Measurements from ENCODE around the gene UTP4.
A peak's percentile ranks its signal among the peaks of the same experiment; 100 is the strongest.
"Not testable (repeated sequence)": the region's sequence is repeated elsewhere in the genome, so short reads cannot be mapped to it uniquely, and the experiment has no call there.

The UTP4 gene

DNA sequence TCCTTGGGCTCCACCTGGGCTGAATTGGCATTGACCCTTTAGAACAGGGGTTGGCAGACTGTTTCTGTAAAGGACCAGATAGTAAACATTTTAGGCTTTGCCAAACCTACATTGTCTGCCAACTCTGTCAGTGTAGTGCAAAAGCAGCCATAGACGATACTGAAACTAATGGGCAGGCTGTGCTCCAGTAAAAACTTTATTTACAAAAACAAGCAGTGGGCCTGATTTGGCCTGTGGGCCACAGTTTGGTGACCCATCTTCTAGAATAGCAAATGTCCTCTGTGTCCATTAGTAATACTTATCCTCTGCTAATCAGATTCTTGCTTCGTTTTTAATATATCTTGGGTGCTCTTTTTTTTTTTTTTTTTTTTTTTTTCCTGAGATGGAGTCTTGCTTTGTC is 6.2 kb downstream of the UTP4 start:
- DNase-seq = no peak
- TF ChIP-seq, protein P1, sequence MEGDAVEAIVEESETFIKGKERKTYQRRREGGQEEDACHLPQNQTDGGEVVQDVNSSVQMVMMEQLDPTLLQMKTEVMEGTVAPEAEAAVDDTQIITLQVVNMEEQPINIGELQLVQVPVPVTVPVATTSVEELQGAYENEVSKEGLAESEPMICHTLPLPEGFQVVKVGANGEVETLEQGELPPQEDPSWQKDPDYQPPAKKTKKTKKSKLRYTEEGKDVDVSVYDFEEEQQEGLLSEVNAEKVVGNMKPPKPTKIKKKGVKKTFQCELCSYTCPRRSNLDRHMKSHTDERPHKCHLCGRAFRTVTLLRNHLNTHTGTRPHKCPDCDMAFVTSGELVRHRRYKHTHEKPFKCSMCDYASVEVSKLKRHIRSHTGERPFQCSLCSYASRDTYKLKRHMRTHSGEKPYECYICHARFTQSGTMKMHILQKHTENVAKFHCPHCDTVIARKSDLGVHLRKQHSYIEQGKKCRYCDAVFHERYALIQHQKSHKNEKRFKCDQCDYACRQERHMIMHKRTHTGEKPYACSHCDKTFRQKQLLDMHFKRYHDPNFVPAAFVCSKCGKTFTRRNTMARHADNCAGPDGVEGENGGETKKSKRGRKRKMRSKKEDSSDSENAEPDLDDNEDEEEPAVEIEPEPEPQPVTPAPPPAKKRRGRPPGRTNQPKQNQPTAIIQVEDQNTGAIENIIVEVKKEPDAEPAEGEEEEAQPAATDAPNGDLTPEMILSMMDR (IDR thresholded peaks at IDR 0.05; ENCODE audit: low read depth, low read length) = no peak
- Histone ChIP-seq H3K27ac (no peak overlapping the region), H3K27me3 (ENCODE audit: insufficient read depth, low read depth, severe bottlenecking) (no peaks in the 10 kb centered on the region), H3K36me3 (peaks cover 86% of the 10 kb centered on the region), H3K9me3 (ENCODE audit: severe bottlenecking) (no peaks in the 10 kb centered on the region), H3K4me3 (ENCODE audit: low read depth, low read length) (no peak overlapping the region)

DNA sequence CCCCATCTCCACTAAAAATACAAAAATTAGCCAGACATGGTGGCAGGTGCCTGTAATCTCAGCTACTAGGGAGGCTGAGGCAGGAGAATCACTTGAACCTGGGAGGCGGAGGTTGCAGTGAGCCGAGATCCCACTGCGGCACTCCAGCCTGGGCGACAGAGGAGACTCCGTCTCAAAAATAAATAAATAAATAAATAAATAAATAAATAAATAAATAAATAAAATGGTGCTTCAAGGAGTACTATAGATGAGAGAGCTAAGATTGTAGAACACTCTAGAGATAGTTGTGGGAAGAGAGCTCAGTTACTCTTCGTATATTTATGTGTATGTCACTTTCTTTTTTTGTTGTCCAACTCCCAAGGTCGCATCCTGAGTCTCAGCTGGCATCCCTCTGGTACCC is 7.0 kb downstream of the UTP4 start:
- DNase-seq = not testable (repeated sequence)
- H3K36me3 ChIP-seq = peaks cover 86% of the 10 kb centered on the region

DNA sequence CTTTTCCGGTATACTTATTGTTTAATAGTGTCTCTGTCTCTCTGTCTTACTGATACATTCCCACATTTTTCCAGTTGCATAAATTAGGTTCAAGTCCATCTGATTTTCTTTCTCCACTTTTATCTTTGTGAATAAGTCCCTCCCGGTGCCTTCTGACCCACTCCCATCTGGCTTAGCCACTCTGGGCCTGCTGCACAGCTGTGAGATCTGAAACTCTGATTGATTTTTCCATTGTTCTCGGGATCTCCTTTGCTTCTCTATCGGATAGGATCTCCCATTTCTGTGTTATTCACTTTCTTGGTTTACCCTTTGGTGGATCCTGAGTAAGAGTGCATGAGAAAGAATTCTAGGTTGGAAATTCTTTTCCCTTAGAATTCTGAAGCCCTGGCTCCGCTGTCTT is 8.6 kb downstream of the UTP4 start:
- H3K36me3 ChIP-seq = peaks cover 91% of the 10 kb centered on the region
- no peaks in the 10 kb centered on the region for H3K27me3 ChIP-seq (ENCODE audit: insufficient read depth, low read depth, severe bottlenecking)

More for the DNA sequence above, 7.0 kb downstream of the UTP4 start:
- not testable (repeated sequence) for H3K9me3 ChIP-seq (ENCODE audit: severe bottlenecking); H3K27me3 ChIP-seq (ENCODE audit: insufficient read depth, low read depth, severe bottlenecking); H3K4me3 ChIP-seq (ENCODE audit: low read depth, low read length); H3K27ac ChIP-seq

DNA sequence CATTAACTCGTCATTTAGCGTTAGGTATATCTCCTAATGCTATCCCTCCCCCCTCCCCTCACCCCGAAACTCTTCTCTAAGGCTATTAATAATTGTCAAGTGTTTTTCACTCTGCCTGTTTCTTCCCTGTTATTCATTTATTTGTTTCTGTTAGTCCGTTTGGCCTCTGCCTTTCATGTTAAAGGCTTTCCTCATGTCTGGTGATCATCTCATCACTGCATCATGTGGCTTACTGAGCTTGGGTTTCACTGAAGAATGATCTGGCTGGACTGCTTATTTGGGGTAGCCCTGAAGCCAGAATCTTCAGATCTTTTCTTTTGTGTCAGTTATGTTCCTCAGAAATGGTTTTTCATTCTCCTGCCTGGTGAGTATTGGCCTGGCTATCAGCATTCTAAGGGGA is 9.5 kb downstream of the UTP4 start:
- DNase-seq = no peak
- H3K4me3 ChIP-seq (ENCODE audit: low read depth, low read length) = no peak overlapping the region
- no peak overlapping the region for H3K27ac ChIP-seq
- H3K36me3 ChIP-seq = peaks cover 88% of the 10 kb centered on the region
- TF ChIP-seq, protein P1 (IDR thresholded peaks at IDR 0.05; ENCODE audit: low read depth, low read length) = no peak
- H3K27me3 ChIP-seq (ENCODE audit: insufficient read depth, low read depth, severe bottlenecking) = no peaks in the 10 kb centered on the region
- no peaks in the 10 kb centered on the region for H3K9me3 ChIP-seq (ENCODE audit: severe bottlenecking)

More for the DNA sequence above, 8.6 kb downstream of the UTP4 start:
- Histone ChIP-seq H3K9me3 (ENCODE audit: severe bottlenecking) (no peaks in the 10 kb centered on the region), H3K4me3 (ENCODE audit: low read depth, low read length) (no peak overlapping the region), H3K27ac (peak overlapping the region; percentile 49)
- no peak for DNase-seq
- TF ChIP-seq, protein P1 (IDR thresholded peaks at IDR 0.05; ENCODE audit: low read depth, low read length) = no peak

DNA sequence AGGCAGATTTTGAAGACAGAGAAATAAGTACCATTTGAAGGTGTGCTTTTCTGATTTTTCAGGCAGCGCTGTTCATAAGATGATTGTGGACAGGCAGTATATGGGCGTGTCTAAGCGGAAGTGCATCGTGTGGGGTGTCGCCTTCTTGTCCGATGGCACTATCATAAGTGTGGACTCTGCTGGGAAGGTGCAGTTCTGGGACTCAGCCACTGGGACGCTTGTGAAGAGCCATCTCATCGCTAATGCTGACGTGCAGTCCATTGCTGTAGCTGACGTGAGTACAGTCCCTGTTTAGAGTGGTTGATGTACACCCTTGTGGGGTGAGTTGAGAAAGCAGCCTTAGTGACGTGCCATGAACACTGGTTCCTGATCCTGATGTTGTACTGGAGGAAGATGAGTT is 10.7 kb downstream of the UTP4 start:
- H3K27me3 ChIP-seq (ENCODE audit: insufficient read depth, low read depth, severe bottlenecking) = no peaks in the 10 kb centered on the region
- DNase-seq = peak; percentile 33
- no peak overlapping the region for H3K4me3 ChIP-seq (ENCODE audit: low read depth, low read length)
- H3K27ac ChIP-seq = no peak overlapping the region
- H3K36me3 ChIP-seq = peaks cover 84% of the 10 kb centered on the region
- TF ChIP-seq, protein P1 (IDR thresholded peaks at IDR 0.05; ENCODE audit: low read depth, low read length) = peak; percentile 46
- no peaks in the 10 kb centered on the region for H3K9me3 ChIP-seq (ENCODE audit: severe bottlenecking)

DNA sequence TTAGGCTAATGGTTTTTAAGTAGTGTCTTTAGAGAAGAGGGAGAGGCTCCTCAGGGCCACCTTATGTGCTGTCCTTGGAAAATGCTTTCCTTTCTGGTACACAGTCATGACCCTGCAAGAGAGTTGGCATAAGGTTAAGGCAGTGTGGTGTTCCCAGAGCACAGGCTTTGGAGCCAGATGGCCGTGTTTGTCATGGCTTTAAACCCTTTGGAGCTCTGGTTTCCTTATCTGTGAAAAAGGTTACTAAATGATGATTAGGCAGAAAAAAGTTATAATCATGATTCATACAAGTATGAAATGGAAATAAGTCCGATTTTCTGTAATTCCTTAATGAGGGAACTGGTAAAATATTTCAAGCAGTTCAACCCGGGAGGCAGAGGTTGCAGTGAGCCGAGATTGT is 13.2 kb downstream of the UTP4 start:
- no peaks in the 10 kb centered on the region for H3K27me3 ChIP-seq (ENCODE audit: insufficient read depth, low read depth, severe bottlenecking)
- H3K27ac ChIP-seq = no peak overlapping the region
- no peaks in the 10 kb centered on the region for H3K9me3 ChIP-seq (ENCODE audit: severe bottlenecking)
- DNase-seq = peak; percentile 47
- H3K36me3 ChIP-seq = peaks cover 76% of the 10 kb centered on the region
- H3K4me3 ChIP-seq (ENCODE audit: low read depth, low read length) = no peak overlapping the region
- TF ChIP-seq, protein P1 (IDR thresholded peaks at IDR 0.05; ENCODE audit: low read depth, low read length) = no peak

DNA sequence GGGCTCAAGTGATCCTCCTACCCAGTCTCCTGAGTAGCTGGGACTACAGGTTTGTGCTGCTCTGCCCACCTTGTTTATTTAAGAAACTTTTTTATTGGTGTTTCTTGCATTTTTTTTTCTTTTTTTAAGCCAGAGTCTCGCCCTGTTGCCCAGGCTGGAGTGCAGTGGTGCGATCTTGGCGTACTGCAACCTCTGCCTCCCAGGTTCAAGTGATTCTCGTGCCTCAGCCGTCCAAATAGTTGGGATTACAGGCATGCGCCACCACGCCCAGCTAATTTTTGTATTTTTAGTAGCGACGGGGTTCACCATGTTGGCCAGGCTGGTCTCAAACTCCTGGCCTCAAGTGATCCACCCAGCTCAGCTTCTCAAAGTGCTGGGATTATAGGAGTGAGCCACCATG is 17.2 kb downstream of the UTP4 start:
- H3K4me3 ChIP-seq (ENCODE audit: low read depth, low read length); H3K27me3 ChIP-seq (ENCODE audit: insufficient read depth, low read depth, severe bottlenecking); H3K9me3 ChIP-seq (ENCODE audit: severe bottlenecking); H3K27ac ChIP-seq; DNase-seq: not testable (repeated sequence)
- H3K36me3 ChIP-seq = peaks cover 72% of the 10 kb centered on the region
